ENCODE results near the gene FIBP.
A peak's percentile ranks its signal among the peaks of the same experiment; 100 is the strongest.

The FIBP gene

DNA sequence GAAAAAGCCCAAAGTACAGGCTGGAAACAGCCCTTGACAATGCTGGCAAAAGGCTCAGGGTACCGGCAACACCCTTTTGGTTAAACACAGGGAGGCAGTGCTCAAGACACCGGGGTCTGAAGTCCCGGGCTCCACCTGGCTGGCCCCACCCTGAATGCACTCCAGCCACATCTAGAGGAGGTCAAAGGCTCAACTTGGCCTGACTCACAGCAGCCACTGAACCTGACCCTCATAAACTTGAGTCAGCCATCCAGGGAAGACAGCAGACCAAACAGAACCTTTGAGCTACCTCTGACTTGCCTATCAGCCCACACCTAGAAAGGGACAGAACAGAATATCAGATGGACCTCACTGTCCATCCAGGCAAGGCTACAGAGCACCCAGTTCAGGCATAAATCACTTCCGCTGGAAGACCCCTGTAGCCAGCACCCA, 34.1 kb downstream of the FIBP start:
- H3K4me3 ChIP-seq (ENCODE audit: control insufficient read depth, low read depth, low read length) = no peak overlapping the region
- DNase-seq (ENCODE audit: low read depth) = no peak
- TF ChIP-seq, protein P1, sequence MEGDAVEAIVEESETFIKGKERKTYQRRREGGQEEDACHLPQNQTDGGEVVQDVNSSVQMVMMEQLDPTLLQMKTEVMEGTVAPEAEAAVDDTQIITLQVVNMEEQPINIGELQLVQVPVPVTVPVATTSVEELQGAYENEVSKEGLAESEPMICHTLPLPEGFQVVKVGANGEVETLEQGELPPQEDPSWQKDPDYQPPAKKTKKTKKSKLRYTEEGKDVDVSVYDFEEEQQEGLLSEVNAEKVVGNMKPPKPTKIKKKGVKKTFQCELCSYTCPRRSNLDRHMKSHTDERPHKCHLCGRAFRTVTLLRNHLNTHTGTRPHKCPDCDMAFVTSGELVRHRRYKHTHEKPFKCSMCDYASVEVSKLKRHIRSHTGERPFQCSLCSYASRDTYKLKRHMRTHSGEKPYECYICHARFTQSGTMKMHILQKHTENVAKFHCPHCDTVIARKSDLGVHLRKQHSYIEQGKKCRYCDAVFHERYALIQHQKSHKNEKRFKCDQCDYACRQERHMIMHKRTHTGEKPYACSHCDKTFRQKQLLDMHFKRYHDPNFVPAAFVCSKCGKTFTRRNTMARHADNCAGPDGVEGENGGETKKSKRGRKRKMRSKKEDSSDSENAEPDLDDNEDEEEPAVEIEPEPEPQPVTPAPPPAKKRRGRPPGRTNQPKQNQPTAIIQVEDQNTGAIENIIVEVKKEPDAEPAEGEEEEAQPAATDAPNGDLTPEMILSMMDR (conservative IDR thresholded peaks at IDR 0.05; ENCODE audit: control insufficient read depth, insufficient read depth, low read depth, low read length) = no peak

GRCh38 chr11:65853246-65853979, 34.9 kb downstream of the FIBP start:
- H3K4me3 ChIP-seq (ENCODE audit: control insufficient read depth, low read depth, low read length) = no peak overlapping the region
- TF ChIP-seq, protein P1 (conservative IDR thresholded peaks at IDR 0.05; ENCODE audit: control insufficient read depth, insufficient read depth, low read depth, low read length) = no peak
- no peak for DNase-seq (ENCODE audit: low read depth)

GRCh38 chr11:65852508-65853245, 35.6 kb downstream of the FIBP start:
- TF ChIP-seq, protein P1 (conservative IDR thresholded peaks at IDR 0.05; ENCODE audit: control insufficient read depth, insufficient read depth, low read depth, low read length) = no peak
- no peak for DNase-seq (ENCODE audit: low read depth)
- no peak overlapping the region for H3K4me3 ChIP-seq (ENCODE audit: control insufficient read depth, low read depth, low read length)

DNA sequence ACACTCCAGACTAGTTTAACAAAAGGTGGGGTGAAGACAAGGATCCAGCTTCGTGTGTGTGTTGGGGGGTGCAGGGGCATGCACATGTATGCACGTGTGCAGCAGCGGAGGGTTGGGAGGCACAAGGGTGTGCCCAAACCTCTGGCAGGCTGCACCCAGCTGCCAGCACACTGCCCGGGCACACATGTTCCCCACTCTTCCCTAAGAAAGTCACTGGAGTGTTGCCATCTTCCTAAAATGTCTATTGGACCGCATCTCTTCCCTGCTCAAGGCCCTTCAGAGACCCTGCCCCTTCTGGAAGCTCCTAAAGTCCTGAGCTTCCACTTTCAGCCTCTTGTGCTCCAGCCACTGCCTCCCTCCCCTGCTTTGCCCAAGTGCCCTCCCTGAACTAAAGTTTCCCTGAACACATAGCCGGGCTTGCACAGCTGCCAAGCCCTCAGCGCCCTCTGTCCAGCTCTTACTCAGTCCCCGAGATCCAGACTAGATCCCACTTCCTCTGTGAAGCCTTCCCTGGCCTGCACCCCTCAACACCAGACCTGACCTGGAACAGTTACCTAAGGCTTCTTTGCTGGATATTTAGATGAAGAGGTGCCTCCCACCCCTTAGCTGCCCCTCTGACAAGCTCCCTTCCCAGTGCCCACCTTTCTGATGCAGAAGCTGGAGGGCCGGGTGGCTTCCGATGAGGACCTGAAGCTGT, 36.3 kb downstream of the FIBP start:
- H3K4me3 ChIP-seq (ENCODE audit: control insufficient read depth, low read depth, low read length) = no peak overlapping the region
- no peak for DNase-seq (ENCODE audit: low read depth)
- TF ChIP-seq, protein P1 (conservative IDR thresholded peaks at IDR 0.05; ENCODE audit: control insufficient read depth, insufficient read depth, low read depth, low read length) = no peak

DNA sequence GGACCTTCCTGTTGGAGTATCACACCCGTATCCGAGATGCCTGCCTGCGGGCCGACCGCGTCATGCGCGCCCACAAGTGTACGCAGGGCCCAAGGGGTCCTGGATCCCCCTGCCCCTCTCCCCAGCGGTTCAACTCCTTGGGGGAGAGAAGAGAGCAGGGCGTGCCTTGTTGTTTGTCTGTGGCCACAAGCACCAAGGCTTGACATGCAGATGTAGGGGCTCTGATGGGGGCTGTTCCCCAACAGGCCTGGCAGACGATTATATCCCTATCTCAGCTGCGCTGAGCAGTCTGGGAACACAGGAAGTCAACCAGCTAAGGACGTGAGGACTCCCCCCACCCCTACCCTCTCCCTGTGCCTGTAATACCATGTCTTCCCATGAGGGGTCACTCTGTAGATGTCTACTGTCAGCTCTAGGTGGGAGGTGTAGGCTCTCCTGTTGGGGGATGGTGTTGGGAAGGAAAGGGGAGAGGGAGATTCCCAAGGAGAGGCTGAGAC, 37.1 kb downstream of the FIBP start:
- TF ChIP-seq, protein P1 (conservative IDR thresholded peaks at IDR 0.05; ENCODE audit: control insufficient read depth, insufficient read depth, low read depth, low read length) = peak; percentile 48
- DNase-seq (ENCODE audit: low read depth) = no peak
- H3K4me3 ChIP-seq (ENCODE audit: control insufficient read depth, low read depth, low read length) = no peak overlapping the region

- TF ChIP-seq, protein P1 (conservative IDR thresholded peaks at IDR 0.05; ENCODE audit: control insufficient read depth, insufficient read depth, low read depth, low read length) = no peak
- DNase-seq (ENCODE audit: low read depth) = no peak
- no peak overlapping the region for H3K4me3 ChIP-seq (ENCODE audit: control insufficient read depth, low read depth, low read length)
Measured at GRCh38 chr11:65850217-65851082, 37.8 kb downstream of the FIBP start.

Data from fibroblast of mammary gland (primary cell).